Uterus (tissue), 4 donors: Measurements from ENCODE around the gene SH3TC1. TPM values are rescaled to one million over a fixed set of nuclear protein-coding genes. Genes with fewer than 3 reads are reported as not detected.

ENCODE experiments used
- DNase-seq, 2 donors: peaks; one replicate each; pipeline ENCODE4 v3.0.0-alpha.2; 2019 to 2020
- H3K27ac ChIP-seq, 2 donors: fragments of 200-600 bp; sonication (generic); 1 replicate in 1 of 2; 2 replicates in 1 of 2; pipeline ENCODE4 v1.5.1; 2016 to 2018
- H3K27me3 ChIP-seq, 2 donors: fragments of 200-600 bp; sonication (generic); one replicate each; pipeline ENCODE4 v1.5.1; 2018 to 2019; ENCODE audit warnings: control low read depth in 1 of 2
- H3K36me3 ChIP-seq, 2 donors: fragments of 200-600 bp; sonication (generic); one replicate each; pipeline ENCODE4 v1.5.1; 2019; ENCODE audit warnings: control low read depth in 1 of 2
- H3K4me1 ChIP-seq, 2 donors: fragments of 200-600 bp; sonication (generic); one replicate each; pipeline ENCODE4 v1.5.1; 2018 to 2019; ENCODE audit warnings: control low read depth in 1 of 2
- H3K4me3 ChIP-seq, 2 donors: fragments of 200-600 bp; sonication (generic); 1 replicate in 1 of 2; 2 replicates in 1 of 2; pipeline ENCODE4 v1.5.1; 2018 to 2019; ENCODE audit warnings: mild to moderate bottlenecking in 1 of 2
- H3K9me3 ChIP-seq, 2 donors: fragments of 200-600 bp; sonication (generic); one replicate each; pipeline ENCODE4 v1.5.1; 2019; ENCODE audit warnings: control low read depth in 1 of 2
- POLR2A ChIP-seq, 2 donors: fragments of 450-650 bp; IDR thresholded peaks; one replicate each; pipeline ENCODE4 v1.6.1; 2016; ENCODE audit warnings: antibody characterized with exemption in 2 of 2, mild to moderate bottlenecking in 1 of 2, moderate library complexity in 1 of 2
- intact Hi-C: fragments of 100-400 bp; cut with DNase I; formaldehyde crosslinking; loops from one replicate; pipeline ENCODE4 v1.15.1; 2023; ENCODE audit warnings: low total_unique reads
- total RNA-seq, 4 donors: library from RNA; depleted of rRNA in 3 of 4; stranded (reverse); fragments of >200 nt in 3 of 4; gene quantifications; one replicate each; pipeline versions ENCODE4 v1.1.0 to v1.2.4, GENCODE V29; 2014 to 2023
- TF ChIP-seq, protein P1 (sequence below), 4 experiments: fragments of 200-600 bp in 2 of 4; fragments of 450-650 bp in 2 of 4; sonication (generic) in 2 of 4; IDR thresholded peaks; one replicate each; pipeline ENCODE4 v1.5.1; 2016 to 2019; ENCODE audit warnings: antibody characterized with exemption in 4 of 4, mild to moderate bottlenecking in 2 of 4, moderate library complexity in 1 of 4
- donor health status: DM: yes; HTN: yes; CAD: no.

SH3TC1 gene
- total RNA-seq, 4 donors from 2014 or later, result 5.1 to 16.4 (median 11.3) TPM

DNA sequence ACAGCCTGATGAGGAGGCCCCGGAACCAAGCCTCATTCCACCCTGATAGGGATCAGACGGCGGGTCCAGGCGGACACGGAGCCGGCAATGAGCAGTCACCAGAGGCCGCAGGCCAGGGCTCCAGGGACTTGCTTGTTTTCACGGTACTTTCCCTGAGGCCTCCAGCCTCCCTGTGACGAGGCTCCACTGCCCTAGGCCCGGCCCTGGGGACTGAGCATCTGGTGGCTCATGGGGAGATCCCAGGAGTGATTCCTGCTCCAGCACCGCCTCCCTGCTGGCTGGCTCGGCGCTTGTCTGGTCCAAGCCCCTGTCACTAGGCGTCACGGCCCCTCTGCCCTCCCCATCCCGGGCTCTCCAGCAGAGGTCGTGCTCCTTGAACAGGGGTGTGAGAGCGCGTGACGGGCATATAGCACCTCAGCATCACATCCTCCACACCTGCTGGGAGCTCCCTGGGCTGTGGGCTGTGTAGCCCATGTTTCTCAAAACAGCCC is 84.6 kb downstream of the SH3TC1 start:
- Histone ChIP-seq H3K27ac (no peak overlapping the region), H3K27me3 (no peaks in the 10 kb centered on the region), H3K4me1 (no peaks in the 10 kb centered on the region), H3K36me3 (no peaks in the 10 kb centered on the region), H3K9me3 (no peaks in the 10 kb centered on the region), H3K4me3 (no peak overlapping the region)
- intact Hi-C loops, result no loop called here
- no peak for DNase-seq
- TF ChIP-seq, protein P1, sequence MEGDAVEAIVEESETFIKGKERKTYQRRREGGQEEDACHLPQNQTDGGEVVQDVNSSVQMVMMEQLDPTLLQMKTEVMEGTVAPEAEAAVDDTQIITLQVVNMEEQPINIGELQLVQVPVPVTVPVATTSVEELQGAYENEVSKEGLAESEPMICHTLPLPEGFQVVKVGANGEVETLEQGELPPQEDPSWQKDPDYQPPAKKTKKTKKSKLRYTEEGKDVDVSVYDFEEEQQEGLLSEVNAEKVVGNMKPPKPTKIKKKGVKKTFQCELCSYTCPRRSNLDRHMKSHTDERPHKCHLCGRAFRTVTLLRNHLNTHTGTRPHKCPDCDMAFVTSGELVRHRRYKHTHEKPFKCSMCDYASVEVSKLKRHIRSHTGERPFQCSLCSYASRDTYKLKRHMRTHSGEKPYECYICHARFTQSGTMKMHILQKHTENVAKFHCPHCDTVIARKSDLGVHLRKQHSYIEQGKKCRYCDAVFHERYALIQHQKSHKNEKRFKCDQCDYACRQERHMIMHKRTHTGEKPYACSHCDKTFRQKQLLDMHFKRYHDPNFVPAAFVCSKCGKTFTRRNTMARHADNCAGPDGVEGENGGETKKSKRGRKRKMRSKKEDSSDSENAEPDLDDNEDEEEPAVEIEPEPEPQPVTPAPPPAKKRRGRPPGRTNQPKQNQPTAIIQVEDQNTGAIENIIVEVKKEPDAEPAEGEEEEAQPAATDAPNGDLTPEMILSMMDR (IDR thresholded peaks at IDR 0.05), result no peak
- TF ChIP-seq POLR2A (IDR thresholded peaks at IDR 0.05), result no peak

DNA sequence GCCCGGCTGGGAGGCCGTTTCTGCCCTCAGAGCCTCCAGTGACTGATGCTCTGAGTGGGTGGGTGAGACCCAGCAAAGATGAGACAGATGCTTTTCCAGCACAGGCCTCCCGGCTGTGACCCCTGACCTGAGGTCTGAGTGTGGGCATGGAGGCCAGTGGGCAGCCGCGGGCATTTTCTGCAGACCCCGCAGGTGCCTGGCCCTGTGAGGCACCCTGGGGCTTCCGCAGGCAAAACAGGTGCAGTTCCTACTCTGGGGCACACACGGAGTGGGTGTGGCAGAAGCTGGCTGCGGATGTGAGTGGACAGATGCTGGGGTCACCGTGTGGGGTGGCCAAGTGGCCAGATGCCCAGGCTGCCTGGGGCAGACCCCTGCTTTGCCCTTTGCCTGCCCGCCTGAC is 85.3 kb downstream of the SH3TC1 start:
- no peaks in the 10 kb centered on the region for H3K4me1 ChIP-seq
- H3K4me3 ChIP-seq, result no peak overlapping the region
- H3K27ac ChIP-seq, result no peak overlapping the region
- TF ChIP-seq, protein P1 (IDR thresholded peaks at IDR 0.05), result no peak
- no peak for TF ChIP-seq POLR2A (IDR thresholded peaks at IDR 0.05)
- H3K9me3 ChIP-seq, result no peaks in the 10 kb centered on the region
- DNase-seq, result no peak
- no peaks in the 10 kb centered on the region for H3K36me3 ChIP-seq
- H3K27me3 ChIP-seq, result no peaks in the 10 kb centered on the region
- intact Hi-C loops, result no loop called here

DNA sequence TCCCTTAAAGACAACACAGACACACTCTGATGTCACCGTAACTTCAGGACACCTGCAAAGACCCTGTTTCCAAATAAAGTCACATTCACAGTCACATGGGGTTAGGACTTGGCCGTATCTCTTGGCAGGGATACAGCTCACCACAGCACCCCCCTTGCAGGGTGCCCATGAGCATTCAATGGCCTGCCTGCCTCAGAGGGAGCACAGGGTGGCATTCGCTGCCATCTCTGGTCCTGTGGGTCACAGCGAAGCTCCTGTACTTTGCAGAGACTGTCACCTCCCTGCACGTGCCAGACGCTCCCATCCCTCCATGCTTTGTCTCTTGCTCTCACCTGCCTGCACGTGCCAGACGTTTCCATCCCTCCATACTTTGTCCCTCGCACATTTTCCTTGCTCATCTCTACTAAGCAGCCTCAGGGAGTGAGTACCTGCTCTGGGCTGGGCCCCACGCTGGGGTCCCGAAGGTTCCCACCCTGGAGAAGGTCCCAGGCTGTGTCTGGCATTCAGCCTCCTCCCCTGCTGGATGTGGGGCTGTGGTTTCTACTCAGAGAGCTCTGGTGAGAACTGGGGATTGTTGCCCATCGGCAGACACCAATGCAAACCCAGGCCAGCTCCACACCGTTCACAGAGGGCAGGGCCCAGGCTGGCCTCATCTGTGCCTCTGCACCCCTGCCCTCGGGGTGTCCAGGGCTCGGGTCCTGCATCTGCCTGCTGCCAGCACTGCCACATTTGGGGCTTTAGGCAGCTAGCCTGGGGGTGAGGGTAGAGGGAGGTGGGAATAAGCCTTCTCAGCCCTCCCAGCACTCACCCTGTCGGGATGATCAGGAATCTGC is 86.3 kb downstream of the SH3TC1 start:
- Histone ChIP-seq H3K36me3 (no peaks in the 10 kb centered on the region), H3K9me3 (no peaks in the 10 kb centered on the region), H3K4me1 (no peaks in the 10 kb centered on the region), H3K4me3 (no peak overlapping the region), H3K27ac (no peak overlapping the region), H3K27me3 (no peaks in the 10 kb centered on the region)
- DNase-seq, result no peak
- TF ChIP-seq, protein P1 (IDR thresholded peaks at IDR 0.05), result no peak
- TF ChIP-seq POLR2A (IDR thresholded peaks at IDR 0.05), result no peak
- intact Hi-C loops, result no loop called here

DNA sequence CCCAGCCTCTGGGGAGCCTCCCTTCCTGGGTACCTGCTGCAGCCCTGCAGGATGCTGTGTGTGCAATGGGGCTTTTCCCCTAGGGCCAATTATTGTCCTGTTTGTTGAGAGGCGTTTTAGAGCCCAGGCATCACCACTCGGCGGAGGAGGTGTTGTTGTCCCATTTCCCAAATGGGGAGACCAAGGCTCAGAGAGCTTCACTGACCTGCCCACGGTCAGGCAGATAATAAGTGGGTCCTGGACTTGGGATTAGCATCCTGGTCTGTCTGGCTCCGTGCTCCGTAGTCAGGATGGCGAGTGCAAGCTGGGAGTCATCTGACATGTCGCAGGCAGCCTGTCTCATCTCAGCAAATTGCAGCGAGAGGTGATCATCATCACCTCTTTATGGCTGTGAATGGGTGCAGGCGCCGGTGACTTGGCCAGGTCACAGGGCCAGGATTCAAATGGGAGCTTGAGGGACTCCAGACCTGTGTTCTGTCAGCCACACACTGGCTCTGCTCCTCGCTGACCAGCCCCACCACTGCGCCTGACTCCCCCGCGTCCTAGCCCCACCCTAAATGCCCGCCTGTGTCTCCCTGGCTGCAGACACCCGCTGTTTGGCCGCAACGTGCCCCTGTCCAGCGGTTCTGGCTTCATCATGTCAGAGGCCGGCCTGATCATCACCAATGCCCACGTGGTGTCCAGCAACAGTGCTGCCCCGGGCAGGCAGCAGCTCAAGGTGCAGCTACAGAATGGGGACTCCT is 87.1 kb downstream of the SH3TC1 start:
- Histone ChIP-seq H3K27me3 (no peaks in the 10 kb centered on the region), H3K4me1 (no peaks in the 10 kb centered on the region), H3K36me3 (no peaks in the 10 kb centered on the region), H3K4me3 (no peak overlapping the region), H3K27ac (no peak overlapping the region), H3K9me3 (no peaks in the 10 kb centered on the region)
- TF ChIP-seq POLR2A (IDR thresholded peaks at IDR 0.05), result no peak
- TF ChIP-seq, protein P1 (IDR thresholded peaks at IDR 0.05), result no peak
- intact Hi-C loops, result no loop called here
- no peak for DNase-seq
